Left ventricle myocardium inferior (tissue), 1 donor: ENCODE results near the gene GRXCR2. TPM values are rescaled to one million over a fixed set of nuclear protein-coding genes. Genes with fewer than 3 reads are reported as not detected.

ENCODE experiments used
- DNase-seq: peaks from one replicate; pipeline ENCODE4 v3.0.0-alpha.2; 2020
- H3K27ac ChIP-seq: fragments of 200-600 bp; replicated peaks from 2 replicates; pipeline ENCODE4 v1.8.0; 2021
- H3K27me3 ChIP-seq: fragments of 200-600 bp; 2 replicates; pipeline ENCODE4 v1.8.0; 2021; ENCODE audit warnings: low read depth
- H3K36me3 ChIP-seq: fragments of 200-600 bp; 2 replicates; pipeline ENCODE4 v1.8.0; 2021
- H3K4me1 ChIP-seq: fragments of 200-600 bp; 2 replicates; pipeline ENCODE4 v1.8.0; 2021
- H3K4me3 ChIP-seq: fragments of 200-600 bp; 2 replicates; pipeline ENCODE4 v1.8.0; 2021; ENCODE audit warnings: mild to moderate bottlenecking, moderate library complexity
- H3K9me3 ChIP-seq: fragments of 200-600 bp; replicated peaks from 2 replicates; pipeline ENCODE4 v1.8.0; 2021
- intact Hi-C: fragments of 100-400 bp; cut with micrococcal nuclease; formaldehyde crosslinking; loops from one replicate; pipeline ENCODE4 v1.11.0; 2022
- total RNA-seq: library from RNA; stranded (reverse); fragmentation: NEBNext Ultra II Directional; extraction: Animal tissue kit (Norgen Biotek cat#: 25700); gene quantifications from one replicate; pipeline ENCODE4 v1.2.1, GENCODE V29; 2021
- TF ChIP-seq, protein P1 (sequence below): fragments of 200-600 bp; IDR thresholded peaks from 2 replicates; pipeline ENCODE4 v1.8.0; 2021; ENCODE audit warnings: antibody characterized with exemption, mild to moderate bottlenecking, borderline replicate concordance
- donor health status: DM: no; HTN: yes; CAD: no; lungs with severe emphysema.

GRXCR2 gene
- total RNA-seq, 1 donor from 2014 or later: 1.1 TPM

DNA sequence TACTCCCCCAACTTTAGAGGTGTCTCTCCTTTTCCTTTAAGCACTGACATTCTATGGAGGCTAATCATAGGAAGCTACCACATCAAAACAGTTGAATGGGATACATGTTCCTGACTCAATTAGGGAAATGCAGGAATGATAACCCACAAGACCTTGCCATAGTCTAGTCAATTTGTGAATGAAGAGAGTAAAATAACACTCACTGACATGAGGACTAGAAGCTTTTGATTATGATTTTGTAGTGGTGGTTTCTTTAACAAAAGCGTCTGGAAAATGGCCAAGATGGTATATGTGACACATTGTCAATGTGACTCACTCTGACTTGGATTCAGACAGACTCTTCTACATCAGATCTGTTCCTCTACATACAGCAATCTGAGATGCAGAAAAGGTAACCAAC lies 24.0 kb downstream of the GRXCR2 start:
- no peak overlapping the region for H3K27ac ChIP-seq
- intact Hi-C loops: no loop called here
- H3K36me3 ChIP-seq: no peaks in the 10 kb centered on the region
- TF ChIP-seq, protein P1, sequence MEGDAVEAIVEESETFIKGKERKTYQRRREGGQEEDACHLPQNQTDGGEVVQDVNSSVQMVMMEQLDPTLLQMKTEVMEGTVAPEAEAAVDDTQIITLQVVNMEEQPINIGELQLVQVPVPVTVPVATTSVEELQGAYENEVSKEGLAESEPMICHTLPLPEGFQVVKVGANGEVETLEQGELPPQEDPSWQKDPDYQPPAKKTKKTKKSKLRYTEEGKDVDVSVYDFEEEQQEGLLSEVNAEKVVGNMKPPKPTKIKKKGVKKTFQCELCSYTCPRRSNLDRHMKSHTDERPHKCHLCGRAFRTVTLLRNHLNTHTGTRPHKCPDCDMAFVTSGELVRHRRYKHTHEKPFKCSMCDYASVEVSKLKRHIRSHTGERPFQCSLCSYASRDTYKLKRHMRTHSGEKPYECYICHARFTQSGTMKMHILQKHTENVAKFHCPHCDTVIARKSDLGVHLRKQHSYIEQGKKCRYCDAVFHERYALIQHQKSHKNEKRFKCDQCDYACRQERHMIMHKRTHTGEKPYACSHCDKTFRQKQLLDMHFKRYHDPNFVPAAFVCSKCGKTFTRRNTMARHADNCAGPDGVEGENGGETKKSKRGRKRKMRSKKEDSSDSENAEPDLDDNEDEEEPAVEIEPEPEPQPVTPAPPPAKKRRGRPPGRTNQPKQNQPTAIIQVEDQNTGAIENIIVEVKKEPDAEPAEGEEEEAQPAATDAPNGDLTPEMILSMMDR: no peak
- H3K9me3 ChIP-seq: no peaks in the 10 kb centered on the region
- no peak for DNase-seq
- peaks cover 8% of the 10 kb centered on the region for H3K4me1 ChIP-seq
- no peak overlapping the region for H3K4me3 ChIP-seq
- no peaks in the 10 kb centered on the region for H3K27me3 ChIP-seq

DNA sequence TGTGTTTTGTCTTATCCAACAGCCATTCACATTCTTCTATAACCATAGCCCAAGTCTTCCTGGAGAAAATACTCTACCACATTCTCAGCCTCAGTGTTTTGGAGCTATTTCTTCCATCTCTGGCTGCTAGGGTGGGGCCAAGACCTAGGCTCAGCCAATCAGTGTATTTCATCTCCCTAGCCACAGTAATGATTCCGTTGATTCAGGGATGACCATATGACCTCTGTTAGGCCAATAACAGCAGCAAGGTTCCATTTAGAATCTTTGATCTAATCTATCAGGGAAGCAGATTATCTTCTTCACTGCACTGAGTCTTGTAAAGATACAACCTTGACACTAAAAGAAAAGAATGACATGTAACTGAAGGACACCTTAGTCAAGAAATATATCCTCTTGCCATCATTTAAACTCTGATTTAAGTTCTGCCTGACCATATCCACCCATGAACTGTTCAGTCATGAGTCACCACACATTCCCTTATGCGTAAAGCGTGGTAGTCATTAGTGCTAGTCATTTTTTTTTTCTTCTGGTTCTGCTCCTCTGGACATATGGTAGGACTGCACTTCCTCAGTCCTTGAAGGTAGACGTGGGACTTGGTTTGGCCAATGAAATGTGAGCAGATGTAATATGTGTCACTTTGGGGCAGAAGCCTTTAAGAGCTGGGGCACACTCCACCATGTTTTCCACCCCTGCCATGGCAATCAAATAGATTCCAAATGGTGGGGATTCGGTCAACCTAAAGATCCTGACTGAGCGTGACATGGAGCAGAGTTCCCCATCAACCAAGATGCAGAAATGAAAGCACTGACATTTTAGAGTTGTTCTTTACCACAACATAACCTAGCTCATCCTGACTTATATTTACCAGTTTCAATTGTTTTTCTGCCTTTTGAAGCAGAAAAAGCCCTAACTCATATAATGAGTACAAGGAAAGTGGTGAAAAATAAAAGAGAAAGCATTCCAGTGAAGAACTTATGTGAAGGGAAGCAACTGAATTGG lies 25.0 kb downstream of the GRXCR2 start:
- Histone ChIP-seq H3K27me3 (no peaks in the 10 kb centered on the region), H3K9me3 (no peaks in the 10 kb centered on the region), H3K27ac (no peak overlapping the region), H3K4me3 (no peak overlapping the region), H3K36me3 (no peaks in the 10 kb centered on the region), H3K4me1 (peaks cover 8% of the 10 kb centered on the region)
- no peak for DNase-seq
- intact Hi-C loops: no loop called here
- TF ChIP-seq, protein P1: no peak

DNA sequence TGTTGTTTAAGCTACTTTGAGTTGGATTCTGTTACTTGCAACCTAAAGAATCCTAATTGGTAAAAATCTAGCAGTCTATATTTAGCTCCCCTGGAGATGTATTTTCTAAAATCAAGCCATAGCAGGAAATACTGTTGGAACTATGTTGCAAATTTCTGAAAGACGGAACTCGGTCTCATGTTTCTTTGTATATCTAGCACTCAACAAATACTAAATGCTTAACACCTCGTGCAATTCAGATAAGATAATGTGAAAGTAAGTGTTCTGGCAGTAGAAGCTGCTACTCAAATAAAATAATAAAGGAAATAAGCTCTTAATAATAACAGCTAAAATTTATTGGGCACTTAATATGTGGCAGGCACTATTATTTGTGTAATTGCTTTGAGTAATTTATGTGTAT lies 26.7 kb downstream of the GRXCR2 start:
- H3K9me3 ChIP-seq: no peaks in the 10 kb centered on the region
- H3K27me3 ChIP-seq: no peaks in the 10 kb centered on the region
- no peaks in the 10 kb centered on the region for H3K36me3 ChIP-seq
- no peak for DNase-seq
- no peak overlapping the region for H3K27ac ChIP-seq
- intact Hi-C loops: no loop called here
- TF ChIP-seq, protein P1: no peak
- no peak overlapping the region for H3K4me3 ChIP-seq
- H3K4me1 ChIP-seq: peaks cover 8% of the 10 kb centered on the region

DNA sequence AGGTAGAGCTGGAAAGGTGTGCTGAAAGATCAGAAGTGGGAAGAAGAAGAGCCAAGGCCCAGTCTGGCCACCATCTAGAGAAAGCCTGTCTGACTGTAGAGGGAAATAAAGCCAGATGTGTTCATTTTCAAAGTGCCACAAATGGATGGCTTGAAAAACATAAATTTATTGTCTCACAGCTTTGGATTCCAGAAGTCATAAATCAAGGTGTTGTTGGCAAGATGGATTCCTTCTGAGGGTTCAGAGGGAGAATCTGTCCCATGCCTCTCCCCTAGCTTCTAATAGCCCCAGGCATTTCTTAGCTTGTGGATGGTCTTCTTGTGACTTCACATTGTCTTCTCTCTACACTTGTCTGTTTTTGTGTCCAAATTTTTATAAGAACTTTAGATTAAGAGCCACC lies 31.5 kb downstream of the GRXCR2 start:
- no peak overlapping the region for H3K27ac ChIP-seq
- H3K36me3 ChIP-seq: no peaks in the 10 kb centered on the region
- no peaks in the 10 kb centered on the region for H3K9me3 ChIP-seq
- peaks cover 7% of the 10 kb centered on the region for H3K4me1 ChIP-seq
- intact Hi-C loops: no loop called here
- no peaks in the 10 kb centered on the region for H3K27me3 ChIP-seq
- H3K4me3 ChIP-seq: no peak overlapping the region
- DNase-seq: no peak
- TF ChIP-seq, protein P1: no peak

DNA sequence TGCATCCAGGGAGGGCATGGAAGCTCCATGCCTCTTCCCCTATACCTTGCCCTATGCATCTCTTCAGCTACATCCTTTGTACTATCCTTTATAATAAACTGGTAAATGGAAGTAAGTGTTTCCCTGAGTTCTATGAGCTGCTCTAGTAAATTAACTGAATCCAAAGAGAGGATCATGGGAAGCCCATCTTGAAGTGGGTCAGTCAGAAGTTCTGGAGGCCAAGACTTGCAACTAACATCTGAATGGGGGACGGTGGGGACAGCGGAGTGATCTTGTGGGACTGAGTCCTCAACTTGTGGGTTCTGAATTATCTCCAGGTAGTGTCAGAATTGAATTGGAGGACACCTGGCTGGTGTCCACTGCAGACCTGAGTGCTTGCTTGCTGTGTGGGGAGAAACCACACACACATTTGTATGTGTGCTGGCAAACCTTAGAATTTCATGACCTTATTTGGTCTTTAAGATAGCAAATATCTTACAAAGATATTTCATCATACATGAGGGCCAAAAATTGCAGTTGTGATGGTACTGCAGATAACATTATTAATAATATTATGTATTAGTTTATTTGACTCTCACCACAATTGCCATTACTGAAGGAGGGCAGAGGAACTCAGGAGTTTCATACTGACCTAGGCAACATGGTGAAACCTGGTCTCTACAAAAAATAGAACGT lies 32.2 kb downstream of the GRXCR2 start:
- H3K4me3 ChIP-seq: no peak overlapping the region
- no peaks in the 10 kb centered on the region for H3K27me3 ChIP-seq
- no peak for DNase-seq
- no peaks in the 10 kb centered on the region for H3K36me3 ChIP-seq
- TF ChIP-seq, protein P1: no peak
- H3K27ac ChIP-seq: no peak overlapping the region
- H3K4me1 ChIP-seq: peaks cover 9% of the 10 kb centered on the region
- no peaks in the 10 kb centered on the region for H3K9me3 ChIP-seq
- intact Hi-C loops: no loop called here
